Muscle layer of colon (tissue), 2 donors: Measurements from ENCODE around the gene CCRL2.
"Not testable (repeated sequence)": the region's sequence is repeated elsewhere in the genome, so short reads cannot be mapped to it uniquely, and the experiment has no call there.

Experiments
- H3K27ac ChIP-seq: one replicate; pipeline ENCODE4 v1.7.0; 2013; ENCODE audit warnings: low read depth, mild to moderate bottlenecking, low read length, moderate library complexity
- H3K27me3 ChIP-seq, 2 donors: one replicate each; pipeline ENCODE4 v1.7.0; 2013; ENCODE audit warnings: low read length in 2 of 2, mild to moderate bottlenecking in 2 of 2; ENCODE audit not compliant: insufficient read depth in 2 of 2, control insufficient read depth in 1 of 2
- H3K36me3 ChIP-seq: one replicate; pipeline ENCODE4 v1.7.0; 2013; ENCODE audit warnings: mild to moderate bottlenecking, low read length; ENCODE audit not compliant: insufficient read depth
- H3K4me1 ChIP-seq: one replicate; pipeline ENCODE4 v1.7.0; 2013; ENCODE audit warnings: mild to moderate bottlenecking, low read length; ENCODE audit not compliant: insufficient read depth
- H3K4me3 ChIP-seq, 2 donors: one replicate each; pipeline ENCODE4 v1.7.0; 2013; ENCODE audit warnings: low read length in 2 of 2, low read depth in 1 of 2, mild to moderate bottlenecking in 1 of 2, moderate library complexity in 1 of 2
- H3K9ac ChIP-seq: one replicate; pipeline ENCODE4 v1.7.0; 2013; ENCODE audit warnings: low read length
- H3K9me3 ChIP-seq: one replicate; pipeline ENCODE4 v1.7.0; 2013; ENCODE audit warnings: mild to moderate bottlenecking, low read length
- donor health status: abdominal sarcoma.
- donor health status: Adenocarcinoma of cecum.

Gene CCRL2

DNA sequence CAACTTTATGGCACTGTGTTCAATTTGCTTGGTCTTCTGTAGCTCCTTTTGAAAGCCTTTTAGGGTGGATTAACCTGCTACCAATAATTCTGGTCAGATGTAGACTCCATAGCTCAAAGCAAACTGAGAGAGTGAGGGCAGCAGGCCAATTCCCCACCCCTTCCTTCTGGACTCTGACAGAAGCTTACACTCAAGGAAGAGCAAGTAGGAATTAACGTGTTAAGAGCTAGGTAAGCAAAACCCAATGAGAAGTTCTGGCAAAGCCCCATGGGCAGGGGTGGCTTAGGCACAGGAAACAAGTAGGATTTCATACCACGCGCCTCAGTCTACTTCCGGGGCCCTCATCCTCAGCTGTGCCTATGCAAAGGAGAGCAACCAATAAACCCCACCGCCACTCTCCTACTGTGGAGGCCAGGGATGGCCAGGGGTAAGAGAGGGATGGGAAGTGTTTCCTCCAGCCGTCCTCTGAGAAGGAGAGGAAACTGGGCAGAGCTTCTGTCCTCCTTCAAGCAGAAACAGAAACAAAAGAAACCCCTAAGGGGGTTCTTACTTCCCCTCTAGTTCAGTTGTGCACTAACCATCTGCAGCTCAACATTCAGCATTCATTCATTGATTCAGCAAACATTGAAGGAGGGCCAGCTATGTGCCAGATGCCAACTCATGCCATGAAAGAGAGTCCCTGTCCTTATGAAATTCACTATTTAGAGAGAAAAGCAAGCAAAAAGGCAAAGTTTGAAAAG lies 23.7 kb upstream of the CCRL2 start:
- Histone ChIP-seq H3K9ac (no peak overlapping the region), H3K4me3 (no peak overlapping the region), H3K27ac (no peak overlapping the region), H3K9me3 (no peaks in the 10 kb centered on the region), H3K27me3 (no peaks in the 10 kb centered on the region), H3K36me3 (no peaks in the 10 kb centered on the region), H3K4me1 (peaks cover 5% of the 10 kb centered on the region)

DNA sequence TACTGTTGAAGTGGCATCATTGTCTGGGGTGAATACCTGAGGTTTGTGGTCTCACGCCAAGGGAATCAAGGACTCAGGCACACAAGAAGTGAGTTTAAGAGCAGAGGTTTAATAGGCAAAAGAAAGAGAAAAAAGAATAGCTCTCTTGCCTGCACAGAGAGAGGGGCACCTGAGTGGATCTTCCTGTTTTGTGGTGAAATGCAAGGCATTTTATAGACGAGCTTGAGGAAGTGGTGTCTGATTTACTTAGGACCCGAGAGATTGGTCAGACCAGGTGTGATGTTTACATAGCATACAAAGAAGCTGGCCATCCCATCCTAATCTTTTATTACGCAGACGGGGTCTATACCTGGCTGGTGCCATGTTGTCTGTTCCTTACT lies 23.1 kb upstream of the CCRL2 start:
- Histone ChIP-seq H3K27me3 (no peaks in the 10 kb centered on the region), H3K4me3 (no peak overlapping the region), H3K9ac (no peak overlapping the region), H3K4me1 (peaks cover 5% of the 10 kb centered on the region), H3K27ac (no peak overlapping the region), H3K9me3 (no peaks in the 10 kb centered on the region), H3K36me3 (no peaks in the 10 kb centered on the region)

DNA sequence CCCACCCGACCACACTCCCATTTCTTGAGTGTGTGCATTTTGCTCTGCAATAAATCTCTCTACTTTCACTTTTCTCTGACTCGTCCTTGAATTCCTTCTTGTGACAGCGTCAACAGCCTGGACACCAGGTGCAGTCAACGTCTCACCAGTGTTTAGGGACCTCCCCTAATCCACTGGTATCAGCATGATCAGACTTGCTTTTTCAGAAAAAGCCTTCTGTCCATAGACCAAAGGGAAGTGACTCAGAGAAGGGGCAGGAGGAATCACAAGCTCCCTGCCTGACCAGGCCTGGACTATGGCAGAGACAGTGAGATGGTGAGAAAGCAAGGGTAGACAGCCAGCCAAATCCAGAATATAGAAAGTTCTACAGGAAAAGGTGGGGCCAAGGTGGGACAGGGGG lies 20.9 kb upstream of the CCRL2 start:
- H3K4me1 ChIP-seq: peaks cover 1% of the 10 kb centered on the region
- no peaks in the 10 kb centered on the region for H3K9me3 ChIP-seq
- H3K36me3 ChIP-seq: no peaks in the 10 kb centered on the region
- no peak overlapping the region for H3K4me3 ChIP-seq
- no peaks in the 10 kb centered on the region for H3K27me3 ChIP-seq
- no peak overlapping the region for H3K9ac ChIP-seq
- H3K27ac ChIP-seq: no peak overlapping the region

DNA sequence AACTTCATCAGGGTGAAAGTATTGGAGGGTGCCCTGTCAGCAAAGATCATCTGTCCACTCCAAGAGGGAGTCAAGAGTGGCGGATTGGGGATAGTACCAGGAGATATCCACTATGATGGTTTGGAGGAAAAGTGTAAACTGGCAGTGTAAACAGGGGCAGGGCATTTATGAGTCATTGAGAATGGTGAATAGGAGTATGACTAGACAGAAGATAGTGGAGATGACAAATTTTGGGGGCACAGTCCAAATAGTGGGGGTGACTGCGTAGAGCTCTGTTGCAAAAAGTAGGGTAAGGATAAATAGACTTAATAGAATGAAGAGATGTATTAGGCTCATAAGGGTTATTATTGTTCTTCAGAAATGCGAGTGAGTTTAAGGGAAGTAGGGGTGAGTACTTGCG lies 18.2 kb upstream of the CCRL2 start:
- not testable (repeated sequence) for H3K9ac ChIP-seq, H3K4me3 ChIP-seq, H3K27ac ChIP-seq, H3K36me3 ChIP-seq, H3K9me3 ChIP-seq, H3K4me1 ChIP-seq, H3K27me3 ChIP-seq

DNA sequence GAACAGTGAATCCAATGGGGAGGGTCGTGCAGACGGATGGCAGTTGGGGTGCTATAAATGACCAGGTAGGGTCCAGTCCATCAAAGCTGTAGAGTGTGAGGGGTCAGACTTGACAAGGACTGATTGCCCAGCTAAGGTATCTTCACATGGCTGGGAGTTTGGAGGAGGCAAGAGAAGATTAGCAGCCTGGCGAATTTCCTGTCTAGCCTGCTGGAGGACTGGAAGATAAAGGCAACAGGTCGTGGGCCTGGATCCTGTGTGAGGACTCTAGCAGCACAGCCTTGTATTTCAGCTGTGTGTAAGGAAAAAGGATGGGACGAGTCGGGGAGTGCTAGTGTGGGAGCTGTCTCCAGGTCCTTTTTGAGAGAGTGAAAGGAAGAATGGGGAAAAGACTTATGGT lies 17.8 kb upstream of the CCRL2 start:
- H3K27me3 ChIP-seq: no peaks in the 10 kb centered on the region
- H3K9ac ChIP-seq: no peak overlapping the region
- H3K9me3 ChIP-seq: no peaks in the 10 kb centered on the region
- H3K36me3 ChIP-seq: no peaks in the 10 kb centered on the region
- H3K4me1 ChIP-seq: no peaks in the 10 kb centered on the region
- no peak overlapping the region for H3K27ac ChIP-seq
- H3K4me3 ChIP-seq: no peak overlapping the region

DNA sequence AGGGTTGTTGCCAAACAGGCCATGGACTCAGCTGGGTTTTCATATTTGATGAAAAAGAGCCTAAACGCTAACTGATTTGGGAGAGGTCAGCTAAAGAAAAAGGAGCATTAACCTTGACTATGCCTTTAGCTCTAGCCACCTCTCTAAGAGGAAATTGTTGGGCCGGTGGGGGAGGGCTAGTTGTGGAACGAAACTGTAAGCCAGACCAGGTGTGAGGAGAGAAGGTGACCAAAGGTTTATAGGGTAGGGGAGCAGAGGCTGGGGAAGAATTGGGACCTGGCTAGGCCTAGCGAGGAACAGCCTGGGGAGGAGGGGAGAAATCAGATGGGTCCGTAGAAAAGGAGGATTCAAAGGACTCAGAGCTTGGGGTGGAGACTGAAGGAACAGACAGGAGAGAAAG lies 15.5 kb upstream of the CCRL2 start:
- H3K27ac ChIP-seq, H3K9ac ChIP-seq, H3K9me3 ChIP-seq, H3K4me1 ChIP-seq, H3K36me3 ChIP-seq, H3K4me3 ChIP-seq, H3K27me3 ChIP-seq: not testable (repeated sequence)

DNA sequence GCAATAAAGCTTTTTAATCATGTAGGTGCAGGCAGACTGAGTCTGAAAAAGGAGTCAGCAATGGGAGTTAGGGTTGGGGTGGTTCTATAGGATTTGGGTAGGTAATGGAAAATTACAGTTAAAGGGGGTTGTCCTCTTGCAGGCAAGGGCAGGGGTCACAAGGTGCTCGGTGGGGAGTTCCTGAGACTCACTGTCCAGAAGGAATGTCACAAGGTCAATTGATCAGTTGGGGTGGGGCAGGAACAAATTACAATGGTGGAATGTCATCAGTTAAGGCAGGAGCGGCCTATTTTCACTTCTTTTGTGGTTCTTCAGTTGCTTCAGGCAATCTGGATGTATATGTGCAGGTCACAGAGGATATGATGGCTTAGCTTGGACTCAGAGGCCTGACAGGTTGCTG lies 14.0 kb upstream of the CCRL2 start:
- Histone ChIP-seq H3K9me3 (no peaks in the 10 kb centered on the region), H3K27ac (no peak overlapping the region), H3K4me1 (no peaks in the 10 kb centered on the region), H3K9ac (no peak overlapping the region), H3K36me3 (no peaks in the 10 kb centered on the region), H3K4me3 (no peak overlapping the region), H3K27me3 (no peaks in the 10 kb centered on the region)

DNA sequence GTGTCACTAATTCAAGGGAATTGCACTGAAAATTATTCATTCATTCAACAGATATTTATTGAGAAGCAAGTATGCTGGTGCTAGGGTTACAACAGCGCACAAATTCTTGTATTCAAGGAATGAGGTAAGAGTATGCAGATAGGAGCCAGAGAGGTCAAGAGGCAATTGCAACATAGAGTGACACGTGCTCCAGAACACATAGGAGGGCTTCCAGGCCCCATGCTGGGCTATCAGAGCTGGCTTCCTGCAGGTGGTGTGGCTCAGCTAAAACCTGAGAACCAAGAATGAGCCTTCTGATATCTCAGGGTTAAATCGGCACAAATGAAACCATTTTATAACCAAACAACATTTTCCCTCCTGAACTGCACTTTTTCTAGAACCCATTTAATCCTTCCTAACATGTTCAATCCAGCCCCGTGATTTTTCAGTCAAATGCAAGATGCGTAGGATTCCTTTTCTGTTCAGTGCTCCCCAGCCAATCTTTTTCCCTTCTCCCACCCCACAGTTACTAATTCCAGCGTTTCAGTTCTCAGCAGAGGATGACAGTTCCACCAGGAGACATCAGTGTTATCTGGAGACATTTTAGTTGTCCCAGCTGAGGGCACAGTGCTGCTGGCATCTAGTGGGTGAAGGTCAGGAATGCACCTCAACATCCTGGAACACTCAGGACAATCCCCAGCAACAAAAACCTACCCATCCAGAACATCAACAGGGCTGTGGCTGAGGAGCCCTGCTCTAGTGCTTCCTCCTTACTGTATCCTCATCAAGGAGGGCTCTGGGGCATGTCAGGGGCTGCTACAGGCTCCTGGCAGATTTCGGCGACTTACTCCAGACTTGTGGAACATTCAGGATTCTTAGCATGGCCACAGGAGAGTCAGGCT lies 13.3 kb upstream of the CCRL2 start:
- Histone ChIP-seq H3K27me3 (no peaks in the 10 kb centered on the region), H3K27ac (no peak overlapping the region), H3K9me3 (no peaks in the 10 kb centered on the region), H3K9ac (no peak overlapping the region), H3K36me3 (no peaks in the 10 kb centered on the region), H3K4me3 (no peak overlapping the region), H3K4me1 (no peaks in the 10 kb centered on the region)

DNA sequence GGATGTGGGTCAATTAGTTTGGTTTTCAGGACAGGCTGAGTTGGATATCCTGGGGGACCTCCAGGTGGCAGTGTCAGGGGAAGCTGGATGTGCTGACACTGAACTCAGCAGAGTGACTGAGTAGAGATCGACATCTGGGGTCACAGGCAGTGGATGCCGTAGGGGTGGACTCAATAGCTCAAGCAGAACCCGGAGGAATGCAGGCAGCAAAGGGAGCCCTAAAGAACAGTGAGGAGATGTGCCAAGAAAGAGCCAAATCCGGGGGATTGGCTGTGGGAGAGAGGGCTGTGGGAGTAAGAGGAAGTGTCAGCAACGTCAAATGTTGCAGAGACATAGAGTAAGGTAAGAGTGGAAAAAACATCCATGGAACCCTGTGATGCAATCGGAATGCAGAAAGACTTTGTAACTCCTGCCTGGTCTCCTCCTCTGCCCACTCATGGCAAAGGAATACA lies 11.8 kb upstream of the CCRL2 start:
- H3K9ac ChIP-seq: no peak overlapping the region
- H3K4me1 ChIP-seq: no peaks in the 10 kb centered on the region
- no peak overlapping the region for H3K4me3 ChIP-seq
- H3K27me3 ChIP-seq: no peaks in the 10 kb centered on the region
- H3K36me3 ChIP-seq: no peaks in the 10 kb centered on the region
- no peaks in the 10 kb centered on the region for H3K9me3 ChIP-seq
- H3K27ac ChIP-seq: no peak overlapping the region

DNA sequence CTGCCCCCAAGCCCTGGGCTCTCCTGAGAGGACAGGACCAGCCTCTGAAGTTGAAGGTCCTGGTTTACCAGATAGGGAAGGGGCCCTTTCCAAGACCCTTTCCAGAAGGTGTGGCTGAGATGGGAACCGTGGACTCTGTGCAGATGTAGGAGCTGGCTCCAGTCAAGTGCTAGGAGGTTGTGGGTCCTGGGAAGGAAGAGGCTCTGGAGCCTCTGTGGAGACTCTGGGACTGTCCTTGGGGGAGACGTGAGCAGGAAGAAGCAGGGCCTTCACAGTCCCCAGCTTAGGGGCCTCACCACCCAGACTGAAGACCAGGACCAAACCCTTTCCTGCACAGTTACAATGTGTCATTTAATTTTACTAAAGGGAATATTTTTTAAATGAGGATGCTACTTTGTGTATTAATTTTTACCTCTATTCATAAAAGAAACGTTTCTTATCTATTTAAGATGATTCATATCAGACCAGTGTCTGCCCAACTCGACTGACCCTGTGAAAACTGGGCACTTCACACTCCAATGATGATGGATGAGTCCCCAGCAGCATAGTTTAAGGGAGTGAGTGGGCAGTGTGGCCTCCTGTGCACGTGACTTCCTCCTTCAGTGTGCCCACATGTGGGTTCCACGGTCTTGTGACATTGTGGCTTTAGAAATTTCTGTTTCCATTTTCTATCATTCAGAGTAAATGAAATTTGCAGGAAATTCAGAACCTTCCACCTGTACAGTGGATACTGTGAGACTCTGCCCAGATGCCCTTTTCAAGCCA lies 11.1 kb upstream of the CCRL2 start:
- H3K27ac ChIP-seq: no peak overlapping the region
- H3K36me3 ChIP-seq: no peaks in the 10 kb centered on the region
- H3K4me1 ChIP-seq: no peaks in the 10 kb centered on the region
- H3K9me3 ChIP-seq: no peaks in the 10 kb centered on the region
- no peaks in the 10 kb centered on the region for H3K27me3 ChIP-seq
- no peak overlapping the region for H3K4me3 ChIP-seq
- no peak overlapping the region for H3K9ac ChIP-seq

DNA sequence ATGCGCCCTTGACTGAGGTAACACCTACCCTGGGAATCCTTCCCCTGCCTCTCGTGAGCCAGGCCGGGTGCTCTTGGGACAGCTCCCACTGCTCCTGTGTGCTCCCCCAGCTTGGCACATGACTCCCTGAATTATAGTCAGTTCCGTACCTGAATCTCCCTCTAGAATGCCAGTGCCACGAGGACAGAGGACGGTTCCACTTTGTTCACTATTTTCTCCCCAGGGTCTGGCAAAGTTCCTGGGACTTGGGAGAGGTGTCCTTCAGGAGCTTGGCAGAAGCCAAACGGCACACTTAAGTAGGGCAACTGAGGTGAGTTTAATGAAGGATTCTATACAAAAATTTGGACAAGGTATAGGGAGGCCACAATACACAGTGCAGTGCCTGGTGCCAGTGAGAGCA lies 9.9 kb upstream of the CCRL2 start:
- Histone ChIP-seq H3K9ac (no peak overlapping the region), H3K27ac (no peak overlapping the region), H3K9me3 (no peaks in the 10 kb centered on the region)

More for the DNA sequence above, 9.9 kb upstream of the CCRL2 start:
- H3K36me3 ChIP-seq: no peaks in the 10 kb centered on the region
- no peaks in the 10 kb centered on the region for H3K27me3 ChIP-seq
- no peaks in the 10 kb centered on the region for H3K4me1 ChIP-seq
- no peak overlapping the region for H3K4me3 ChIP-seq
